ENCODE data around the gene SRPRA.
"Not testable (repeated sequence)": the region's sequence is repeated elsewhere in the genome, so short reads cannot be mapped to it uniquely, and the experiment has no call there.

SRPRA gene

GRCh38 chr11:126284829-126285228 is 16.1 kb upstream of the SRPRA start:
- DNase-seq (ENCODE audit: low read depth in 2 of 3, low spot score in 1 of 3) = peak; percentile 83 to 89 (median 84)

- DNase-seq (ENCODE audit: low read depth in 2 of 3, low spot score in 1 of 3) = peak in 1 of 3 donors; percentile 30
These were observed 14.3 kb upstream of the SRPRA start, which contains the start of gene TIRAP for GRCh38 chr11:126282736-126283591. TSS of gene TIRAP (plus strand) at chr11:126283093. CDS start at chr11:126290895, 7,802 bp downstream.

GRCh38 chr11:126282361-126282735 is 13.7 kb upstream of the SRPRA start:
- DNase-seq (ENCODE audit: low read depth in 2 of 3, low spot score in 1 of 3) = no peak

GRCh38 chr11:126281666-126282175 is 13.0 kb upstream of the SRPRA start:
- no peak for DNase-seq (ENCODE audit: low read depth in 2 of 3, low spot score in 1 of 3)

- DNase-seq (ENCODE audit: low read depth in 2 of 3, low spot score in 1 of 3) = no peak
These were observed 12.6 kb upstream of the SRPRA start for GRCh38 chr11:126281245-126281644.

GRCh38 chr11:126280595-126280994 is 11.9 kb upstream of the SRPRA start:
- DNase-seq (ENCODE audit: low read depth in 2 of 3, low spot score in 1 of 3) = no peak

GRCh38 chr11:126279191-126279590 is 10.5 kb upstream of the SRPRA start:
- no peak for DNase-seq (ENCODE audit: low read depth in 2 of 3, low spot score in 1 of 3)

- no peak for DNase-seq (ENCODE audit: low read depth in 2 of 3, low spot score in 1 of 3)
These were observed 9.1 kb upstream of the SRPRA start for GRCh38 chr11:126277780-126278179.

- DNase-seq (ENCODE audit: low read depth in 2 of 3, low spot score in 1 of 3) = no peak
These were observed 8.6 kb upstream of the SRPRA start for GRCh38 chr11:126277322-126277721.

- DNase-seq (ENCODE audit: low read depth in 2 of 3, low spot score in 1 of 3) = no peak
These were observed 361 bp downstream of the SRPRA start for GRCh38 chr11:126268361-126268707.

GRCh38 chr11:126267650-126268049 is 1.0 kb downstream of the SRPRA start:
- no peak for DNase-seq (ENCODE audit: low read depth in 2 of 3, low spot score in 1 of 3)

GRCh38 chr11:126265811-126266210 is 2.9 kb downstream of the SRPRA start:
- DNase-seq (ENCODE audit: low read depth in 2 of 3, low spot score in 1 of 3) = no peak

- DNase-seq (ENCODE audit: low read depth in 2 of 3, low spot score in 1 of 3) = no peak
These were observed 5.2 kb downstream of the SRPRA start for GRCh38 chr11:126263489-126263888.

- no peak for DNase-seq (ENCODE audit: low read depth in 2 of 3, low spot score in 1 of 3)
These were observed 6.5 kb downstream of the SRPRA start for GRCh38 chr11:126262216-126262615.

GRCh38 chr11:126257764-126258163 is 10.9 kb downstream of the SRPRA start:
- no peak for DNase-seq (ENCODE audit: low read depth in 2 of 3, low spot score in 1 of 3)

- DNase-seq (ENCODE audit: low read depth in 2 of 3, low spot score in 1 of 3) = no peak
These were observed 11.6 kb downstream of the SRPRA start for GRCh38 chr11:126257144-126257543.

- DNase-seq (ENCODE audit: low read depth in 2 of 3, low spot score in 1 of 3) = no peak
These were observed 12.5 kb downstream of the SRPRA start for GRCh38 chr11:126256216-126256615.

GRCh38 chr11:126255507-126255906 is 13.2 kb downstream of the SRPRA start:
- not testable (repeated sequence) for DNase-seq (ENCODE audit: low read depth in 2 of 3, low spot score in 1 of 3)

- no peak for DNase-seq (ENCODE audit: low read depth in 2 of 3, low spot score in 1 of 3)
These were observed 13.9 kb downstream of the SRPRA start for GRCh38 chr11:126254819-126255218.

GRCh38 chr11:126253265-126253664 is 15.4 kb downstream of the SRPRA start:
- no peak for DNase-seq (ENCODE audit: low read depth in 2 of 3, low spot score in 1 of 3)

GRCh38 chr11:126246636-126247035 is 22.1 kb downstream of the SRPRA start:
- DNase-seq (ENCODE audit: low read depth in 2 of 3, low spot score in 1 of 3) = no peak

- no peak for DNase-seq (ENCODE audit: low read depth in 2 of 3, low spot score in 1 of 3)
These were observed 35.3 kb downstream of the SRPRA start for GRCh38 chr11:126233391-126233790.

- no peak for DNase-seq (ENCODE audit: low read depth in 2 of 3, low spot score in 1 of 3)
These were observed 36.0 kb downstream of the SRPRA start for GRCh38 chr11:126232683-126233082.
